Brain pericyte (primary cell): ENCODE results near the gene TRAPPC10.

Source experiments
- DNase-seq: peaks from one replicate; pipeline ENCODE4 v3.0.0-alpha.2; 2012; ENCODE audit warnings: low read depth, low spot score

Gene TRAPPC10, protein sequence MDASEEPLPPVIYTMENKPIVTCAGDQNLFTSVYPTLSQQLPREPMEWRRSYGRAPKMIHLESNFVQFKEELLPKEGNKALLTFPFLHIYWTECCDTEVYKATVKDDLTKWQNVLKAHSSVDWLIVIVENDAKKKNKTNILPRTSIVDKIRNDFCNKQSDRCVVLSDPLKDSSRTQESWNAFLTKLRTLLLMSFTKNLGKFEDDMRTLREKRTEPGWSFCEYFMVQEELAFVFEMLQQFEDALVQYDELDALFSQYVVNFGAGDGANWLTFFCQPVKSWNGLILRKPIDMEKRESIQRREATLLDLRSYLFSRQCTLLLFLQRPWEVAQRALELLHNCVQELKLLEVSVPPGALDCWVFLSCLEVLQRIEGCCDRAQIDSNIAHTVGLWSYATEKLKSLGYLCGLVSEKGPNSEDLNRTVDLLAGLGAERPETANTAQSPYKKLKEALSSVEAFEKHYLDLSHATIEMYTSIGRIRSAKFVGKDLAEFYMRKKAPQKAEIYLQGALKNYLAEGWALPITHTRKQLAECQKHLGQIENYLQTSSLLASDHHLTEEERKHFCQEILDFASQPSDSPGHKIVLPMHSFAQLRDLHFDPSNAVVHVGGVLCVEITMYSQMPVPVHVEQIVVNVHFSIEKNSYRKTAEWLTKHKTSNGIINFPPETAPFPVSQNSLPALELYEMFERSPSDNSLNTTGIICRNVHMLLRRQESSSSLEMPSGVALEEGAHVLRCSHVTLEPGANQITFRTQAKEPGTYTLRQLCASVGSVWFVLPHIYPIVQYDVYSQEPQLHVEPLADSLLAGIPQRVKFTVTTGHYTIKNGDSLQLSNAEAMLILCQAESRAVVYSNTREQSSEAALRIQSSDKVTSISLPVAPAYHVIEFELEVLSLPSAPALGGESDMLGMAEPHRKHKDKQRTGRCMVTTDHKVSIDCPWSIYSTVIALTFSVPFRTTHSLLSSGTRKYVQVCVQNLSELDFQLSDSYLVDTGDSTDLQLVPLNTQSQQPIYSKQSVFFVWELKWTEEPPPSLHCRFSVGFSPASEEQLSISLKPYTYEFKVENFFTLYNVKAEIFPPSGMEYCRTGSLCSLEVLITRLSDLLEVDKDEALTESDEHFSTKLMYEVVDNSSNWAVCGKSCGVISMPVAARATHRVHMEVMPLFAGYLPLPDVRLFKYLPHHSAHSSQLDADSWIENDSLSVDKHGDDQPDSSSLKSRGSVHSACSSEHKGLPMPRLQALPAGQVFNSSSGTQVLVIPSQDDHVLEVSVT

DNA sequence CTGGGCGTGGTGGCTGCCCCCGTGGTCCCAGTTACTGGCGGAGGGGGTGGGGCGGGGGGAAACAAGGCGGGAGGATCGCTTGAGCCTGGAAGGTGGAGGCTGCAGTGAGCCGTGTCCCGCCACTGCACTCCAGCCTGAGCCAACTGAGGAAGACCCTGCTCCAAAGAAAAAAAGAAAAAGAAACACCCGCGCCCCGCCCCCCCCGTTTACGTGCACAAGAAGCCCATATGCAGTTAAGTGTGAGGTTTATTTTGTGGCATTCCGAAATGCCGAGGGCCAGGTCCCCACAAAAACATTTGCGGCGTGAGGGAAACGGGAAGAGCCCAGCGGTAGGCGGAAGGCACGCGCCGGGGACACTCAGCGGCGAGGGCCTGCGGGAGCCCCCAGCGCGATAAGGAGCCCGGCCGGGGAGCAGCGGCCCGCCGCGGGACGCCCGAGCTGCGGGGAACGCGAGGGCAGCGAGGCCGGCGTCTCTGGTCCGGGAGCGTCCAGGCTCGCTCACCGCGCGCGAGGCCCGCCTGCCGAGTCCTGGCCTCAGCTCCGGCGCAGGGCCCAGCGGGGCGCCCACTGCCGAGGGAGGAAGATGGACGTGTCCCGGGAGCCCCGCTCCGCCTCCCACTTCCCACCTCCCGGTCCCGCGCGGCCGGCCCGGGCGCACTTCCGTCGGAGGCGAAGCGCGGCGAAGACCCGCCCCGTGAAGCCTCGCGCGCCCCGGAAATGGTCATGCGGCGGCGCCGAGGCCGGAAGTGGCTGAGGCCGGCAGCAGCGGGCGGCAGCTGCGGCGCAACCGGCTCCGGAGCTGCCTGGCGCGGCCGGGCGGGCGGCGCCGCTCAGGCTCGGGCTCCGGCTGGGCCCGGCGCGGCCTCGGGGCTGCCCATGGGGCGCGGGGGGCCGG, at the start of gene TRAPPC10:
Gene TRAPPC10 (plus strand): TSS at position 731 of the 895 bp plus-strand sequence. CDS start 185 bp downstream, outside the sequence.
- peak; percentile 84 for DNase-seq

DNA sequence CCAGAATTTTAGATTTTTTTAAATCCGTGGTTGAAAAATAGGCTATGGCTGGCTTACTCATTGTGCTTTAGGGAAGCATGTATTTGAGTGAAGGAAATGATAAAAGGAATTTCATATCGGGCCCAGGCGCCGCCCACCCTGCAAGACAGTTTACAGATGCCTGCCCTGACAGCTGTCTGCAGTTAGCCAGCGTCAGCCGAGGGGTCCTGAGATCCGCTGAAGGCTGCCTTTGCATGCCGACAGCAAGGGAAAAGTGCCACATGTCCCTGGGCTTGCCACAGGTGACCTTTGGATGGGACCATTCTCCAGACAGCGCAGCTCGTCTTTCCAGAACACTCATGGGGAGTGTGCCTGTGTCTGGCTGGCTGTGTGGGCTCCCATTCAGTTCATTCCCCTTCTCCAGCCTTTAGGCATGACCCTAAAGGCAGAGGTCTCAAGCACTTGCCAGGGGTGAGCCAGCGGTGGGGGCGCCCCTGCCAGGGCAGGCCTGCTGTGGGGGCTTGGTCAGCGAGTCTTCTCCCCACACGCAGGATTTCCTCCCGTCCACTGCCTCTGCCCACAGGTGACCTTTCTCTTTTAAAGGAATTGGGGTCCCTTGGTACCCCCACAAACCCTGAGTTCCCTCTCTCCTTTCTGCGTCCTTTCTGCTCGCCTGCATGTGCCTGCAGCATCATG, 46.1 kb upstream of the TRAPPC10 start:
- no peak for DNase-seq

DNA sequence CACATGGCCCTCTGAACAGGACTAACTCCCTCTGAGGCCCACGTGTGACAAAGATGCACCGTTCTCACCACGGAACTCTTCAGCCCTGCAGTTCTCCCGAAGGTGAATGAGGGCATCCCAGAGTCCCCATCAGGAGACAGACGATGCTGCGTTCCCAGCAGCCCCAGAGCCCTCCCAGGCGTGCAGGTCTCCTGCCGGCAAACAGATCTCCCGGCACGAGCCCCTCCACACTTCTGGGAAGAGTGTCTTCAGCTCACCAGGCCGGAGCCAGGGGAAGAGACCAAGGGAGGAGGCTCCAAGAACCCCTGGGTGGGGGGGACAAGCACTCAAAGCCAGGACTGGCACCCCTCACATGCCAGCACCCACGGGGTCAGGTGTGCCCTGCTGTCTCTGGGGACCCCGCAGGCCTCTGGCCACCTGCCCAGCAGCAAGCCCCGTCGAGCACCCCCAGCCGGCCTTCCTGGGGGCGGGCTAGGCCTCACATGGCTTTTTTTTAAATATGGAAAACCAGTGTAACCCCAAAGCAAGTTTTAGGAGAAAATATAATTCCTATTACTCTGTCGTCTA, 45.1 kb upstream of the TRAPPC10 start:
- DNase-seq: no peak

DNA sequence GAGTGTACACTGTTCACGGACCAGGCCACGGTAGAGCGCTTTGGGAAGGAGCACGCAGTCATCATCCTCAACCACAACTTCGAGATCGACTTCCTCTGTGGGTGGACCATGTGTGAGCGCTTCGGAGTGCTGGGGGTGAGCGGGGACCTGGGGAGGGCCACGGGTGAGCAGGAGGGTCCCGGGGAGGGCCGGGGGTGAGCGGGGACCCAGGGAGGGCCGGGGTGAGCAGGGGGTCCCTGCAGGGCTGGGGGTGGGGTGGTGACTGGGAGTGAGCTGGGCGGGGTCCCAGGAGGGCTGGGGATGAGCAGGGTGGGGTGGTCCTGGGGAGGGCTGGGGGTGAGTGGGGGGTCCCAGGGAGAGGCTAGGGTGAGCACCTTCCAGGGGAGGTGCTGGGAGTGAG, 44.1 kb upstream of the TRAPPC10 start:
- DNase-seq: no peak

DNA sequence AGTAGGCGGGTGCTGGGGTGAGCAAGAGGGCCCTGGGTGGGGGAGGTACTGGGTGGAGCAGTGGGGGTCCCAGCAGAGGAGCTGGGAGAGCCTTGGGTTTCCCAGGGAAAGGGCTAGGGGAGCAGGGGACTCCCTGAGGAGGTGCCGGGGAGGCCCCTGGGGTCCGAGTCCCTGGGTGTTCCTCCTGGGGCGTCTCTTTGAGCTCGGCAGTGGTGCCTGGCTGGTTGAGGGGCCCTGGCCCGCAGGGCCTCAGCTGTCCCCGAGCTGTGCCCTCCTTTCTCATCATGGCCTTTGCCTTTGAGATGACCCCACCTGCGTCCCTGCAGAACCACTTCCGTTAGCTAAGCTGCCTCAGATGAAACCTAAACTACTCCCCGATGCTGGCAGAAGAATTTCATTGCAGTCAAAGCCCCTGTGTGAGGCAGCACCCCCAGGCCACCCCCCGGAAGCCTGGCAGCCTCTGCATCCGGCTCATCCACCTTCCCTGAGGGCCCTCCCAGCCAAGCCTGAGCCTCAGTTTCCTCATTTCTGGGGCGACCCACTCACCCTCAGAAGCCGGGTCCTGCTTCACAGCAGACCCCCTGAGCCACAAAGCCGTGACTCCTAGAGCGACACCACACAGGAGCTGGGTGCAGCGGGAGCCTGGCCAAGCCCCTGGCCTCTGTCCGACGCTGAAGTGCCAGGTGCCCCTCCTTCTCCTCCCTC, 43.5 kb upstream of the TRAPPC10 start:
- no peak for DNase-seq

DNA sequence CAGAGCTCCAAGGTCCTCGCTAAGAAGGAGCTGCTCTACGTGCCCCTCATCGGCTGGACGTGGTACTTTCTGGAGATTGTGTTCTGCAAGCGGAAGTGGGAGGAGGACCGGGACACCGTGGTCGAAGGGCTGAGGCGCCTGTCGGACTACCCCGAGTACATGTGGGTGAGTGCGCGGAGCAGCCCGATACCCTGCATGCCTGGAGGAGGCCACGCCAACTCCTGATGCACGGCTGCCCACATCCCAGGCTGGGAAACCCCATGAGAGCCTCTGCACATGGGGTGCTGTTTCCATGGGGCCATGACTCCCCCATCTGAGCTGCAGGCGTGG, 43.0 kb upstream of the TRAPPC10 start:
- no peak for DNase-seq

DNA sequence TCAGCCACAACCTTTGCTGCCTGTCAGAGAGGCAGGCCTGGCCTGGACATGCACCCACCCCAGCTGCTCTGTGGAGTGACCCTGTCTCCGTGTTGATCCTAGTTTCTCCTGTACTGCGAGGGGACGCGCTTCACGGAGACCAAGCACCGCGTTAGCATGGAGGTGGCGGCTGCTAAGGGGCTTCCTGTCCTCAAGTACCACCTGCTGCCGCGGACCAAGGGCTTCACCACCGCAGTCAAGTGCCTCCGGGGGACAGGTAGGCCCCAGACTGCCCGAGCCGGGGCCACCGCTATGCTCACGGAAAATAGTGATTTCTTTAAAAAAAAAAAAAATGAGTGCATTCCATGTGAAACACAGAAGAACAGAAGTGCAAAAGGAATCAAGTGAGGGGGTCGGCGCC, 41.6 kb upstream of the TRAPPC10 start:
- DNase-seq: no peak

DNA sequence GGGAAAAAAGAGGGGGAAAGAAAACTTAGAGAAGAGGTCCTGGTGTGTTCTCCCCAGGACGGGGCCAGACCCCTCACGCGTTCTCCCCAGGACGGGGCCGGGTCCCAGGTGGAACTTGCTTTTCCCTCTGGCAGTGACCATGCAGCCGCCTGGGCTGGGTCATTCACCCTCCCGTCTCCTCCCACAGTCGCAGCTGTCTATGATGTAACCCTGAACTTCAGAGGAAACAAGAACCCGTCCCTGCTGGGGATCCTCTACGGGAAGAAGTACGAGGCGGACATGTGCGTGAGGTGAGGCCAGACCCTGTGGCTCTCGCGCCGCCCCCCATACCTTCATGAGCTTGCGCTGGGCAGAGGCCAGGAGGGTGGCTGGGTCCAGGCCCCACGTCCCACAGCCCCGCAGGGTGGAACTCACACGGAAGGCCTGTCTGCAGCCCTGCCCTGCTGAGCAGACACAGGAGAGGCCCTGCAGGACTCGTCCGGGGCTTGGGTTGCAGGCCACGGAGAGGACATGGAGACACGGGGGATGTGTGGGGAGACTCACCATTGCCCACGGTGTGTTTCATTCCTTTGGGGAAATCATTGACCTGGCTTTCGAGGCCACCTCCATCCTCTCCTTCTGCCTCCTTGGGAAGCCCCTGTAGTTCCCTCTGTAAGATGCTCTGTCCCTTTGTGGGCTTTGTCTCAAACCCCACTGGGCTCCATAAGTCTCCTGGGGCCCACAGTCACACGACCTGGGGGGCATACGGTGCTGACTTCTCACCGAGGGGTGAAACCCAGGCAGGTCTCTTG, 40.7 kb upstream of the TRAPPC10 start:
- no peak for DNase-seq

DNA sequence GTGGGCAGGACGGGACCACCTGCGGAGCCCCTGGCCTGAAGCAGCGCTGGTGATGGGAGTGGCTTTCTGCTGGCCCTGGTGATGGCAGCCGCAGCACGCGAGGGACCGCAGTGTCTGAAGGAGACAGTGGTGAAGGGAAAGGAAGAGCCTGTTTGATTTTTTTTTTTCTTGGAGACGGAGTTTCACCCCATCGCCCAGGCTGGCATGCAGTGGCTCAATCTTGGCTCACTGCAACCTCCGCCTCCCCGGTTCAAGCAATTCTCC, 40.2 kb upstream of the TRAPPC10 start:
- no peak for DNase-seq

DNA sequence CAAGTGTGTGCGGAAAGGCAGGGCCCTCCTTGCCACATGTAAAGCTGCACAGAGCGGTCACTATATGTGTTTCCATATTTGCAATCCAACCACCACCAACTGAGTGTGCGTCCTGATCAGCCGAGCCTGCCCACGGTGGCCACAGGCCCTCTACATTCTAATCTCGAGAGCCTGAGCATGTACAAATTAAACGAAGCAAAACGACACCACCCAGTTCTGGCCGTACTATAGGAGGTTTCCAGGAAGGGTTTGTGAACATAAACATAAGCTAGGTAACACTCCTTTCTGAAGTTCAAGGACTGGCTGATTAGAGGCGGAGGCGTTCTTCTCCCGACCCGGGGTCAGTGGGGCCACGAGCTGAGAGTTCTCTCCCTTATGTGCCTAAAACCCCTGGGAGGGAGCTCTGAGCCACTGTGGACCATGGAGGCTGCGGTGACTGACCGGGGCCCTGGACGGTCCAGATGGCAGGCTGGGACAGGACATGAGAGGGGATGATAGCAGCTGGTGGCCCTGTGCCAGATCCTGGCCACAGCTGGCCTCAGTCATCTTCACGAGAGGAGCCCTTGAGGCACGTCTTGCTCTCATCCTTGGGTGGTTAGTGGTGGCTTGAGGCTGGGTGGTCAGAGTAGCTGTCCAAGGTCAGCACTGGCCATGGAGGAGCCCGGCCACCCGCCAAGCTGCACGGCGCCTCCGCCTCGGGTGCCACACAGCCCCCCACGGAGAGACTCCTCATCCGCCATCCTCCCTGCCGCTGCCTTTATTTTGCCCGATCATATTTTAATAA, 39.1 kb upstream of the TRAPPC10 start:
- no peak for DNase-seq

DNA sequence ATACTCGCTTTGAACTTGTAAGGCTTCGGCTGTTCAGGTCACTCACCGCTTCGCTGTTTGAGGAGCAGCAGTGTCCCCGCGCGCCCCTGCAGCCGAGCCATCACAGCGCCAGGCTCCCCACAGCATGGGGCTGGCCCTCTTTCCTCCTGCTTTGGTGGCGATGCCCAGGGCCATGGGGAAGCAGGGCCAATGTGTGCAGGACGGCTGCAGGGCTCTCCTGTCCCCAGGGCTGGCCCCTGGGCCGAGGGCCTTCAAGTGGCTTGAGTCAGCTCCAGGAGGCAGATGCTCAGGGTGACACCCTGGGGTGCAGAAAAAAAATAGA, 38.5 kb upstream of the TRAPPC10 start:
- DNase-seq: no peak

DNA sequence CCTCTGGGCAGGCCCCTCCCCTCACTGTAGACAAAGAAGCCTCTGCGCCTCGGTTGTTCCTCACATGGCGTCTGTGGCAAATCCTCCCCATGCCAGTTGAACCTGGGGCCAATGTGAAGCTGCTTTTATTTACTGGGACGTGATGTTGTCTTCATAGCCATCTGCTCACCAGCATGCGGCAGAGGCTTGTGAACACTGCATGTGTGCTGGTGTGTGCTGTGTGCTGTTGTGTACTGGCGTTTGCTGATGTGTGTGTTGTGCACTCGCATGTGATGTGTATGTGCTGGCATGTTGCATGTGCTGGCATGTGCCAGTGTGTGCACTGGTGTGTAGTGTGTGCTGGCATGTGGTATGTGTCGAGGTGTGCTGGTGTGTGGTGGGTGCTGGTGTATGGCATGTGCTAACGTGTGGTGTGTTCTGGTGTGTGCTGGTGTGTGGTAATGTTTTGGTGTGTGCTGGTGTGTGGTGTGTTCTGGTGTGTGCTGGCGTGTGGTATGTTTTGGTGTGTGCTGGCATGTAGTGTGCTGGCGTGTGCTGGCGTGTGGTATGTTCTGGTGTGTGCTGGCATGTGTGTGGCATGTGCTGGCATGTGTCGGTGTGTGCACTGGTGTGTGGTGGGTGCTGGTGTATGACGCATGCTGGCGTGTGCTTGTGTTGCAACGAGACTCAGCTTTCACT, 37.2 kb upstream of the TRAPPC10 start:
- DNase-seq: no peak

DNA sequence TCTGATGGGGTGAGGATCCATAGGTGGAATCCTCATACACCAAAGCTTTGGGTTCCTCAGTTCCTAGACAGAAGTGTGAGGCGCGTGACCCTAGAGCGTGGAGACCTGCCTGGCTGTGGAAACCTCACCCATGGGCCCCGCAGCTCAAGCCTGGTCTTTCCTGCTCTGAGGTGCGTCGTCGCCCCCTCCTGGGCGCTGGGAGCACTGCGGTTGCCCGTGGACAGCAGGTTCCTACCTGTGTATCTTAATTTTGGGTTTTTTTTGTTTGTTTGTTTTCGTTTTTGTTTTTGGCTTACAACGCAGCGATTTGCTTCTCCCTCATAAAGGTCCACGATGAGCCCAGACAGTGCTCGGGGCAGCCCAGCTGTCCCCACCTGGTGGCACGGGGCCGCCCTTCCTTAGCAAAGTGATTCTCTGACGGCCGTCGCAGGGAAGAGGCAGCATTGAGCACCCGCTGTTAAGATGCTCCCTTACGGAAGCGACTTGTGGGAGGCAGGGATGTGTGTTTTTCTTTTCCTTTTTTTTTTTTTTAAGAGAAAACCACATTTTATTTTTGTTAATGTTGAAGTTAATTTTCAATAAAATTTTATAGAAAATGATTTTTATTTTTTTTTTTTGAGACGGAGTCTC, 36.5 kb upstream of the TRAPPC10 start:
- DNase-seq: no peak

DNA sequence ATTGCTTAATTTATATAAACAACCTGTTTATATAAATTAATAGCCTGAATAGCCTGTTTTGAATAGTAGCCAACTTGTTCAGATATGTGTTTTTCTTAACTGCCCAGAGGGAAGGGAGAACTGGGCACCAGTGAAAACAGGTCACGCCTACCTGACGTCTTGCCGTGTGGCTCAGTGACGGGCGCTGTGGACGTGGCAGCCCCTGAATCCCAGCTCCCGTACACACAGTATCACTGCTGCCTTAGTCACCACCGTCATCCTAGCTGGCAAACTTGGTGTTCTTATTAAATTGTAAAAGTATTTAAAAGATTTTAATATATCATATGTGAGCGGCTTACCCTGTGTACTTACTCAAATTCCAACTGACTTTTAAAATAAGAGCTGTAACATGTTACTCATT, 35.4 kb upstream of the TRAPPC10 start:
- DNase-seq: no peak

DNA sequence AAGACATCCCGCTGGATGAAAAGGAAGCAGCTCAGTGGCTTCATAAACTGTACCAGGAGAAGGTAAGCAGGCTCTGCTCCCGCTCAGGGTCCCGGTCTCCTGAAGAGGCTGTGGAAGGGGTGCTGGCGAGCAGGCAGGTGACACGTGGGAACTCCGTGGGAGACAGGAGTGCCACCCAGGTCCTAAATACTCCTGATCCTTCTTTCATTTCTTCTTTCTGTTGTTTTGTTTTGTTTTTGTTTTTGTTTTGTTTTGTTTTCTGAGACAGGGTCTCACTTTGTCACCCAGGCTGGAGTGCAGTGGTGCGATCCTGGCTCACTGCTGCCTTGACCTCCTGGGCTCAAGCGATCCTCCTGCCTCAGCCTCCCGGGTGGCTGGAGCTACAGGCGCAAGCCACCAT, 34.0 kb upstream of the TRAPPC10 start:
- no peak for DNase-seq

DNA sequence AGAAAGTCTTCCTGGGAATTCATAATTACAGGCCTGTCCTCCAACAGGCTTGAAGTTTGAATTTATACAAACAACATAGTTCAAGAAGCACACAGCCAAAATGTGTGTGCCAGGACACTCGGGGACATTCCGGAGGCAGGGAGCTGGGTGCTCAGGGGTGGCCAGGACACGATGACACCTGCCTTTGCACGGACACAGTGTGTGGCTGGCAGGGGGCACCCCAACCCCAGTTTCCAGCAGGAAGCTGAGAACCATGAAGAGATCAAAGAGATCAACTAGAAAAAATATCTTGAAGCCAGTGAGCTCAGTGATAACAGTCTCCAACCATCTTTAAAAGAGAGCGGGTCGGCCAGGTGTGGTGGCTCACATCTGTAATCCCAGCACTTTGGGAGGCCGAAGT, 32.5 kb upstream of the TRAPPC10 start:
- no peak for DNase-seq

DNA sequence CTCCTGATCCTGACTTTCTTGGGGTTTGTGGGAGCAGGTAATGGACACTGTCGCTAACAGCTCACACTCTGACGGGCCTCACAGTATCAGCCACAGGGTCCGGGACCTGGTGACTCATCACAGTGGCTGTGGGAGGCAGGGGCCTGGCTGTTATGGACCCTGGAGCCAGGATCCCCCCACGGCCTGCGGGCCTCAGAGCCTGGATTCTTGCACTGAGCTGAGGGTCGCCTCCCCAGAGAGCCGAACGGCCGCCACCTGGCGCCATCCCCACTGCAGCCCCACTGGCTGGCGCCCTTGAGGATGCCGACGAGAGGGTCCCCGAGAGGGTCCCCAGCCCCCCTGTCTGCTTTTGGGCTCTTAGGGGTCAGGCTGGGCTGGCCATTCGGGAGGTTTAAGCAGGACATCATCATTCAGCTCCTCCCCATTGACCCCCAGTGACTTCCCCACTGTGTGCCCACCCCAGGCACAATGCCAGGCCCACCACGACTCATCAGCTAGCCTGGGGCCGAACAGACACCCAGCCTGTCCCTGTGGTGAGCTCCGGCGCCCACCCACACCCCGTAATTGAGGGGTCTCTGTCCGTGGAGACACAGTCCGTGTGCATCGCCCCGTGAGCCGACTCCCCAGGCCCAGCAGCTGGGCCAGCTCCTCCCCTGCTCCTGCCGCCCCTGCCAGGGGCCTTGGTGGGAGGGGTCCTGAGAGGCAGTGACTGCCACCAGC, 30.8 kb upstream of the TRAPPC10 start:
- no peak for DNase-seq
